WI38 (cell line): ENCODE measurements around the gene SH3TC1.

Experiments used
- H3K4me3 ChIP-seq: 2 replicates; pipeline ENCODE4 v1.5.1; 2011; ENCODE audit warnings: low read depth, mild to moderate bottlenecking, control low read depth, low read length
- TF ChIP-seq, protein P1 (sequence below): IDR thresholded peaks from 2 replicates; pipeline ENCODE4 v1.5.1; 2012; ENCODE audit warnings: low read depth, mild to moderate bottlenecking, control low read depth, low read length

The SH3TC1 gene

DNA sequence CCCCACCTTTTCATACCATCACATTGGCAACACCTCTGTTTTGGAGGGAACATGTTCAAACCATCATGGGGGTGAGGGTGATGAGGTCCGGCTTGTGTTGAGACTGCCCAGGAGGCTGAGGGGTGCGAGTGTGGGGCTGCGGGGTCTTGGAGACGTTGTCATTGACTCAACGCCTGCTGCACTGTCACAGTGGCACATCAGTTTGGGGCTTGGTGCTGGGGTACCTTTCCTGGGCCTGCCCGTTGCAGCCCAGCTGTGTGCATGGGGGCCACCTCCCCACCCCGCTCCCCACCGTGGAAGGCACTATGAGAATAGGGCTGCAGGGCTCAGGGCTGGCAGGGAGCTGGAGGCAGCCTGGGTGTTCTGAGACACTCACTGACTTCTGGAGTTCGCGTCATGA lies 72.7 kb downstream of the SH3TC1 start:
- TF ChIP-seq, protein P1, sequence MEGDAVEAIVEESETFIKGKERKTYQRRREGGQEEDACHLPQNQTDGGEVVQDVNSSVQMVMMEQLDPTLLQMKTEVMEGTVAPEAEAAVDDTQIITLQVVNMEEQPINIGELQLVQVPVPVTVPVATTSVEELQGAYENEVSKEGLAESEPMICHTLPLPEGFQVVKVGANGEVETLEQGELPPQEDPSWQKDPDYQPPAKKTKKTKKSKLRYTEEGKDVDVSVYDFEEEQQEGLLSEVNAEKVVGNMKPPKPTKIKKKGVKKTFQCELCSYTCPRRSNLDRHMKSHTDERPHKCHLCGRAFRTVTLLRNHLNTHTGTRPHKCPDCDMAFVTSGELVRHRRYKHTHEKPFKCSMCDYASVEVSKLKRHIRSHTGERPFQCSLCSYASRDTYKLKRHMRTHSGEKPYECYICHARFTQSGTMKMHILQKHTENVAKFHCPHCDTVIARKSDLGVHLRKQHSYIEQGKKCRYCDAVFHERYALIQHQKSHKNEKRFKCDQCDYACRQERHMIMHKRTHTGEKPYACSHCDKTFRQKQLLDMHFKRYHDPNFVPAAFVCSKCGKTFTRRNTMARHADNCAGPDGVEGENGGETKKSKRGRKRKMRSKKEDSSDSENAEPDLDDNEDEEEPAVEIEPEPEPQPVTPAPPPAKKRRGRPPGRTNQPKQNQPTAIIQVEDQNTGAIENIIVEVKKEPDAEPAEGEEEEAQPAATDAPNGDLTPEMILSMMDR = no peak

DNA sequence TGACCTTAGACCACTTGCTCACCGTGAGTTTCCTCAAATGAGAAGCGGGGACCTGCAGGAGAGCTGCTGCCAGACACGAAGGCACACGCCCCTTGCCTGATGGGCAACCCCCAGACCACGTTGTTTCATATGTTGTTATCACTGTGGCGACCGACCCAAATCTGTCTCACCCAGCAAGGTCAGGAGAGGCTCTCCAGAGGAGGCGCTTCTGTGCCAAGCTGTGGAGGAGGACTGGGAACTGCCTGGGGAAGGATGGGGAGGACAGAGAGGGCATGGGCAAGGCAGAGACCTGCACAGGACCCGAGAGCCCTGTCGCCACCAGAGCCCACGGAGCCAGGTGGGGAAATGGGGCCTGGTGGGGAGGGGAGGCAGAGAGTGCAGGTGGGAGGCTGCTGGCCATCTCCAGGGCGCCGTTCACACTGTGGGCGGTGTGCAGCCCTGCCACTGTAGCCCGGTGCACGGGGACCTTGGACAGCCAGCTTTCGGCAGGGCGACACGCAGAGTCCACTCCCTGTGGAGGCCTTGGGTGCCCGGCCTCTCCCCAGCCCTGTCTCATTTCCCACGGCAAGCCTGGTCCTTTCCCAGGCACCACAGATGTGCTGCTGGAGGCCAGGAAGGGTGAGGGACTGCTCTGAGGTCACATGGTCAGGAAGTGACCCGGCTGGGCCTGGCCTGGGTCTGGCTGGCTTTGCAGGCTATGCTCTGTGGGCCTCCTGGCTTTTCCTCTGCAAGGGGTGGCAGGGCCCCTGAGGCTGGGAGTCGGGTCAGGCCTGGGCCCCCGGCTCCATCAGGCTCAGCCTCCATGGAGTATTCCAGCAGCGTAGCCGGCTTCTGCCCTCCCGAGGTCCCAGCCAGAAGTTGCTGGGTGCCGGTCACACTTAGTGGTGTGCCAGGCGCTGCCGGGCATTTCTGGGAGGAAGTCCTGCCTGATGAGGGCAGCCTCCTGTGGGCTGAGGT lies 73.7 kb downstream of the SH3TC1 start:
- no peak overlapping the region for H3K4me3 ChIP-seq
- TF ChIP-seq, protein P1 = no peak

More for the DNA sequence above, 72.7 kb downstream of the SH3TC1 start:
- no peak overlapping the region for H3K4me3 ChIP-seq

DNA sequence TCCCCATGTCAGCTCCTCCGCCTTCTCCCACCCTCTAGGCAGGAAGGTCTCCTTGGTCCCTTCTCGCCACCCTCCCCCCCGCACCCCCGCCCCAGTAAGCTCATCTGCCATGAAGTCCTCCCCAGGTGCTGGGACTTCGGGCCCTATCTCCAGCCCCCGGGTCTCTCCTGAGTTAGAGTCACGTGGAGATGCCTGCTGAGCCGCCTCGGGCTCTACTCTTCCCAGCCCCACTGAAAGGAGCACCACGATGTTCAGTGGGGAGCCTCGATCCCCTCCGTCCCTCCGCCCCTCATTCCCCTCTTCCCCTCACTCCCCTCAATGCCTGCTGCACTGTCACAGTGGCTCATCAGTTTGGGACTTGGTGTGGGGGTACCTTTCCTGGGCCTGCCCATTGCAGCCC lies 74.4 kb downstream of the SH3TC1 start:
- TF ChIP-seq, protein P1 = no peak

DNA sequence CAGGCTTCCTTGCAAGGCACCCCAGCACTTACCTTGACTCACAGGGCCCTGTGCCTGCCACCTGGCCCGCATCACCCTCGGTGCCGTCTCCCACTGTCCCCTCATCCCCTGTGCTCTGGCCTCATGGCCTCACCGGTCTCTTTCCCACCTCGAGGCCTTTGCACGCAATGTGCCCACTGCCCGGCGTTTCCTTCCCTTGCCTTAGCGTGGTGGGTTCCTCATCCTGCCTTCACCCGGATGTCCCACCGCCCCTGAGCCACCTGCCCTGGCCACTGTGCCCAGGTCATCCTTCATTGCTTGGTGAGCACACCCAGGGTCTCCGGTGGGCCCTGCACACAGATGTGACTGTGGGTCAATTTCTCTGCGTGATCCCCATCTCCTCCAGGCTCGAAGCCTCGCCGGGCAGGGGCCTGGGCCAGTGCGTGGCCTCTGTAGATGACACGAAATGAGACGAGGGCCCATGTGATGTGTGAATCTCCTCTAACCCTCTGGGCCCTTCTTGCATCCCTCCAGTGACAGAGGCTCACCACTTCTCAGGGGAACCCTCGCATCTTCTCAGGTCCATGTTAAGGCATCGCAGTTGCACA lies 75.1 kb downstream of the SH3TC1 start:
- no peak overlapping the region for H3K4me3 ChIP-seq
- TF ChIP-seq, protein P1 = no peak

More for the DNA sequence above, 74.4 kb downstream of the SH3TC1 start:
- H3K4me3 ChIP-seq = no peak overlapping the region

DNA sequence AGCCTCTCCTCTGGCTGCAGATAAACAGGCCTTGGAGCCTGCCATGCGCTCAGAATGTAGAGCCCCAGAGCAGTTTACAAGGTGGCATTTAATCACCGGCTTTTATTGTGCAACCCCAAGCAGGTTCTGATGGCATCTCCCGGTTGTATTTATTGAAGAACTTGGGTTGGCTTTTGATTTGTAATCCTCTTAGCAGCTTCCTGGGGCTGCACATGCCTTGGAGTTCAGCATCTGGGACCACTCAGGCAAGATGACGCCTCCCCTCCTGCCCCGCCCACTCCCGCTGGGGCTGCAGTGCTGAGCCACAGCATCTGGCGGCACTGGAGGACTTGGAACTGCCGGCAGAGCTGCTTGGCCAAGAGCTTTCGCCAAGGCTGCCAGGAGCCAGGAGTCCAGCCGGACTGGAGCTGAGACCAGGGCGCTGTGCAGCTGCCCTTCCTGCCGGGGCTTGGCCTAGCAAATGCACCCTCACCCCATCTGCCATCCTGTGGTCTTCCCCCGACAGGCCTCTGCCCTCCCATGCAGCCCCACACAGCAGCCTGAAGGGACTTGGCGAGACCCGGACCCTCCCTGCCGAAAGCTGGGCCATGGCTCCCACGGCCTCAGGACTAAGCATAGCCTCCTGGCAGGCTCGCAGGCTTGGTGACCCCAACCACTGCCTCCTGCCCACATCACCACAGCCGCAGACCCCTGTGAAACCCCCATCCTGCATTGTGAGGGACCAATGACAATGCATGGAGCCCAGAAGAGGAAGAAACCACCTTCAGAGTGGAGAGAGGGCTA lies 75.9 kb downstream of the SH3TC1 start:
- TF ChIP-seq, protein P1 = peak; percentile 60
- no peak overlapping the region for H3K4me3 ChIP-seq

DNA sequence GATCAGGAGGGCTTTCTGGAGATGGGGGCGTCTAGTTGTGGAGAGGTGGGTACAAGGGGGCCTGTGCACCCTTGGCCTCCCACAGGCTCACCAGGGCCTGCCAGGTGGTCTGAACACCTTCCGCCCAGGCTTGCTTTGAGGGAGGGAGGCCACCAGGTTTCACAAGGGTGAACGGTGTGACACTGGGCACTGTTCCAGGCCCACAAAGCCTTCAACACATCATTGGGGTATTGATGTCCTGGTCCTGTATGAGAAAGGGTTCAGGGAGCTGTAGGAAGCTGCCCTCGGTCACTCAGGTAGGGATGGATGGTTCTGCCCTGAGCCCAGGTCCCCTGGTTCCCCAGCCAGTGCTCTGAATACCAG lies 76.4 kb downstream of the SH3TC1 start:
- TF ChIP-seq, protein P1 = no peak
- no peak overlapping the region for H3K4me3 ChIP-seq
